Neural progenitor cell (in vitro differentiated cells): ENCODE data around the gene AFF3.

Experiments used
- EZH2 ChIP-seq: fragments of 200-600 bp; sonication (generic); IDR thresholded peaks from 2 replicates; pipeline ENCODE4 v1.6.1; 2017; ENCODE audit warnings: antibody characterized with exemption, mild to moderate bottlenecking, moderate library complexity
- TF ChIP-seq, protein P1 (sequence below): fragments of 200-600 bp; sonication (generic); IDR thresholded peaks from 2 replicates; pipeline ENCODE4 v1.5.1; 2017; ENCODE audit warnings: antibody characterized with exemption, mild to moderate bottlenecking

GRCh38 chr2:99611786-99612185 is 530.6 kb downstream of the AFF3 start:
- TF ChIP-seq, protein P1, sequence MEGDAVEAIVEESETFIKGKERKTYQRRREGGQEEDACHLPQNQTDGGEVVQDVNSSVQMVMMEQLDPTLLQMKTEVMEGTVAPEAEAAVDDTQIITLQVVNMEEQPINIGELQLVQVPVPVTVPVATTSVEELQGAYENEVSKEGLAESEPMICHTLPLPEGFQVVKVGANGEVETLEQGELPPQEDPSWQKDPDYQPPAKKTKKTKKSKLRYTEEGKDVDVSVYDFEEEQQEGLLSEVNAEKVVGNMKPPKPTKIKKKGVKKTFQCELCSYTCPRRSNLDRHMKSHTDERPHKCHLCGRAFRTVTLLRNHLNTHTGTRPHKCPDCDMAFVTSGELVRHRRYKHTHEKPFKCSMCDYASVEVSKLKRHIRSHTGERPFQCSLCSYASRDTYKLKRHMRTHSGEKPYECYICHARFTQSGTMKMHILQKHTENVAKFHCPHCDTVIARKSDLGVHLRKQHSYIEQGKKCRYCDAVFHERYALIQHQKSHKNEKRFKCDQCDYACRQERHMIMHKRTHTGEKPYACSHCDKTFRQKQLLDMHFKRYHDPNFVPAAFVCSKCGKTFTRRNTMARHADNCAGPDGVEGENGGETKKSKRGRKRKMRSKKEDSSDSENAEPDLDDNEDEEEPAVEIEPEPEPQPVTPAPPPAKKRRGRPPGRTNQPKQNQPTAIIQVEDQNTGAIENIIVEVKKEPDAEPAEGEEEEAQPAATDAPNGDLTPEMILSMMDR: no peak
- no peak for TF ChIP-seq EZH2
